SK-N-SH (cell line): ENCODE data around the gene HTR1B. TPM values are rescaled to one million over a fixed set of nuclear protein-coding genes. Genes with fewer than 3 reads are reported as not detected.
A peak's percentile ranks its signal among the peaks of the same experiment; 100 is the strongest.

Experiments
- CTCF ChIA-PET: fragments of 300-600, 350-600 bp; formaldehyde crosslinking; extraction: SDS; loops from one replicate; lab custom pipeline; 2021; lab: Yijun Ruan, JAX
- POLR2A ChIA-PET: fragments of 350-600 bp; sonication (Branson Sonifier 250); formaldehyde crosslinking; extraction: SDS; loops from one replicate; lab custom pipeline; 2020; ENCODE audit warnings: antibody characterized with exemption, inconsistent platforms; lab: Yijun Ruan, JAX
- DNase-seq: peaks from one replicate; pipeline ENCODE4 v3.0.0; 2012
- H2AFZ ChIP-seq: fragments of 200-600 bp; sonication (generic); 2 replicates; pipeline ENCODE4 v1.8.1; 2016; ENCODE audit warnings: antibody characterized with exemption, mild to moderate bottlenecking, low read depth
- H3F3A ChIP-seq: fragments of 200-600 bp; sonication (generic); replicated peaks from 2 replicates; pipeline ENCODE3; 2016; ENCODE audit warnings: antibody characterized with exemption, mild to moderate bottlenecking; ENCODE audit not compliant: insufficient read depth
- H3K27ac ChIP-seq, 2 experiments: fragments of 200-500 bp in 1 of 2; fragments of 200-600 bp in 1 of 2; sonication (Bioruptor generic) in 1 of 2; sonication (generic), shearing (Covaris generic) in 1 of 2; 2 replicates each; pipeline versions ENCODE4 v1.5.1 to v1.6.1; 2014 to 2016; ENCODE audit warnings: low read depth in 2 of 2, inconsistent platforms in 1 of 2, low read length in 1 of 2, mild to moderate bottlenecking in 1 of 2, mixed read lengths in 1 of 2
- H3K27me3 ChIP-seq: fragments of 200-600 bp; sonication (generic), shearing (Covaris generic); 2 replicates; pipeline ENCODE4 v1.6.1; 2016; ENCODE audit warnings: mixed run types; ENCODE audit not compliant: insufficient read depth
- H3K36me3 ChIP-seq, 2 experiments: fragments of 200-500 bp in 1 of 2; fragments of 200-600 bp in 1 of 2; sonication (Bioruptor generic) in 1 of 2; sonication (generic) in 1 of 2; replicated peaks in 1 of 2; 2 replicates each; pipeline versions ENCODE3 to v1.5.1; 2014 to 2016; ENCODE audit warnings: low read length in 1 of 2, mild to moderate bottlenecking in 1 of 2; ENCODE audit not compliant: insufficient read depth in 2 of 2, control insufficient read depth in 1 of 2
- H3K4me1 ChIP-seq, 2 experiments: fragments of 200-500 bp in 1 of 2; fragments of 200-600 bp in 1 of 2; sonication (Bioruptor generic) in 1 of 2; sonication (generic), shearing (Covaris generic) in 1 of 2; 2 replicates each; pipeline versions ENCODE4 v1.5.1 to v1.6.1; 2014 to 2016; ENCODE audit warnings: low read depth in 1 of 2, low read length in 1 of 2, mixed run types in 1 of 2; ENCODE audit not compliant: insufficient read depth in 2 of 2, control insufficient read depth in 1 of 2
- H3K4me2 ChIP-seq: fragments of 200-600 bp; sonication (generic), shearing (Covaris generic); 2 replicates; pipeline ENCODE4 v1.6.1; 2017; ENCODE audit warnings: mixed run types
- H3K4me3 ChIP-seq, 2 experiments: fragments of 200-500 bp in 1 of 2; fragments of 200-600 bp in 1 of 2; sonication (Bioruptor generic) in 1 of 2; sonication (generic), shearing (Covaris generic) in 1 of 2; 2 replicates each; pipeline versions ENCODE4 v1.5.1 to v1.8.1; 2014 to 2016; ENCODE audit warnings: low read depth in 2 of 2, inconsistent platforms in 1 of 2, low read length in 1 of 2, mild to moderate bottlenecking in 1 of 2, mixed read lengths in 1 of 2, moderate library complexity in 1 of 2
- H3K79me2 ChIP-seq: fragments of 200-600 bp; sonication (generic); 2 replicates; pipeline ENCODE4 v1.8.1; 2017; ENCODE audit warnings: mild to moderate bottlenecking; ENCODE audit not compliant: insufficient read depth
- H3K9ac ChIP-seq: fragments of 200-600 bp; sonication (generic); 2 replicates; pipeline ENCODE4 v1.6.1; 2017; ENCODE audit warnings: mixed run types
- H3K9me2 ChIP-seq: fragments of 200-600 bp; sonication (generic); 2 replicates; pipeline ENCODE4 v1.6.1; 2017; ENCODE audit warnings: mixed run types
- H3K9me3 ChIP-seq: fragments of 200-600 bp; sonication (generic); 2 replicates; pipeline ENCODE4 v1.6.1; 2017; ENCODE audit warnings: mixed run types, mild to moderate bottlenecking, moderate library complexity
- H4K20me1 ChIP-seq: fragments of 200-600 bp; sonication (generic); 2 replicates; pipeline ENCODE4 v1.6.1; 2017; ENCODE audit warnings: mild to moderate bottlenecking, mixed run types; ENCODE audit not compliant: insufficient read depth
- EP300 ChIP-seq, 2 experiments: IDR thresholded peaks; 2 replicates each; pipeline versions ENCODE4 v1.4.0 to v1.6.1; 2012; ENCODE audit warnings: borderline replicate concordance in 1 of 2, low read depth in 1 of 2, low read length in 1 of 2
- FOSL2 ChIP-seq: IDR thresholded peaks from 2 replicates; pipeline ENCODE4 v1.4.0; 2012; ENCODE audit warnings: low read depth, mild to moderate bottlenecking, moderate library complexity, borderline replicate concordance
- FOXJ3 ChIP-seq: sonication (generic); formaldehyde crosslinking; IDR thresholded peaks from 2 replicates; pipeline ENCODE4 v1.5.1; 2020; ENCODE audit warnings: mild to moderate bottlenecking, missing genetic modification reagents
- FOXM1 ChIP-seq: IDR thresholded peaks from 2 replicates; pipeline ENCODE4 v1.4.0; 2012; ENCODE audit warnings: low read depth, mild to moderate bottlenecking
- GABPA ChIP-seq: IDR thresholded peaks from 2 replicates; pipeline ENCODE4 v1.4.0; 2012; ENCODE audit warnings: low read depth, mild to moderate bottlenecking
- JUND ChIP-seq: IDR thresholded peaks from 2 replicates; pipeline ENCODE4 v1.4.0; 2012
- MAX ChIP-seq: IDR thresholded peaks from 2 replicates; pipeline ENCODE4 v1.4.0; 2012; ENCODE audit warnings: low read depth
- MEF2A ChIP-seq: IDR thresholded peaks from 2 replicates; pipeline ENCODE4 v1.4.0; 2012; ENCODE audit warnings: low read depth, borderline replicate concordance
- NFIC ChIP-seq: IDR thresholded peaks from 2 replicates; pipeline ENCODE4 v1.4.0; 2012; ENCODE audit warnings: borderline replicate concordance
- NRF1 ChIP-seq: IDR thresholded peaks from 2 replicates; pipeline ENCODE4 v1.6.1; 2012; ENCODE audit warnings: low read depth, mild to moderate bottlenecking, low read length
- POLR2AphosphoS5 ChIP-seq: IDR thresholded peaks from 2 replicates; pipeline ENCODE4 v1.6.1; 2012; ENCODE audit warnings: low read depth, low read length
- RAD21 ChIP-seq: IDR thresholded peaks from 2 replicates; pipeline ENCODE4 v1.6.1; 2012; ENCODE audit warnings: mild to moderate bottlenecking, low read length
- RCOR1 ChIP-seq: fragments of 150-350 bp; IDR thresholded peaks from 2 replicates; pipeline ENCODE4 v1.6.1; 2017; ENCODE audit warnings: antibody characterized with exemption, low read length
- SIN3A ChIP-seq: IDR thresholded peaks from 2 replicates; pipeline ENCODE4 v1.6.1; 2012; ENCODE audit warnings: low read depth, mild to moderate bottlenecking, low read length, moderate library complexity, borderline replicate concordance
- SMC3 ChIP-seq: IDR thresholded peaks from 2 replicates; pipeline ENCODE4 v1.6.1; 2012; ENCODE audit warnings: low read depth, low read length, improper control_type of control experiment
- TAF1 ChIP-seq: IDR thresholded peaks from 2 replicates; pipeline ENCODE4 v1.6.1; 2012; ENCODE audit warnings: low read depth, mild to moderate bottlenecking, low read length, moderate library complexity, borderline replicate concordance
- TCF12 ChIP-seq: IDR thresholded peaks from 2 replicates; pipeline ENCODE4 v1.4.0; 2012
- TEAD4 ChIP-seq: IDR thresholded peaks from 2 replicates; pipeline ENCODE4 v1.4.0; 2012; ENCODE audit warnings: mild to moderate bottlenecking, borderline replicate concordance; ENCODE audit not compliant: insufficient read depth
- WGBS: methylation state at CpG from one replicate; pipeline ENCODE4 v1.1.6; 2017; ENCODE audit warnings: low lambda C conversion rate; 5-methylcytosine and 5-hydroxymethylcytosine counted together
- polyA plus RNA-seq, 3 experiments: library from polyadenylated mRNA; depleted of rRNA; stranded (reverse); fragments of >200 nt; gene quantifications; 2 replicates each; pipeline ENCODE4 v1.2.3, GENCODE V29; 2012
- TF ChIP-seq, protein P1 (sequence below): fragments of 200-600 bp; sonication (generic); IDR thresholded peaks from 2 replicates; pipeline ENCODE4 v1.6.1; 2017; ENCODE audit warnings: antibody characterized with exemption, mild to moderate bottlenecking, moderate library complexity
- TF ChIP-seq, protein P2 (sequence below): IDR thresholded peaks from 2 replicates; pipeline ENCODE4; 2012

HTR1B gene
- polyA plus RNA-seq, 1 of the 3 experiments (the other 2 are of a cell fraction): 0.76 TPM

- peak; percentile 68 for DNase-seq
- no peaks in the 10 kb centered on the region for H3K27me3 ChIP-seq
- H3K9me2 ChIP-seq: no peaks in the 10 kb centered on the region
- H3K4me3 ChIP-seq: no peak overlapping the region; a peak in 1 of 4 replicates
- peaks cover 0 to 14% of the 10 kb centered on the region in 2 experiments; a peak in 3 of 4 replicates for H3K4me1 ChIP-seq
- H3K9ac ChIP-seq: peak overlapping the region; percentile 63; the same call in 1 of the 2 replicates
- ChIA-PET CTCF (interaction anchor here (0.6 to 1.7 kb wide), 16 partner anchors 9 to 1578 kb away, joined by 3 to 8 read pairs (median 4); no protein-coding TSS in a partner anchor), POLR2A (no interaction called here)
- no peaks in the 10 kb centered on the region for H3K36me3 ChIP-seq
- no peaks in the 10 kb centered on the region for H3K79me2 ChIP-seq
- peaks cover 16% of the 10 kb centered on the region for H3F3A ChIP-seq
- no peaks in the 10 kb centered on the region for H4K20me1 ChIP-seq
- H3K27ac ChIP-seq: peak overlapping the region in 1 of 2 experiments; percentile 99; a peak in 2 of 4 replicates
- no peaks in the 10 kb centered on the region for H3K9me3 ChIP-seq
- TF ChIP-seq FOXM1 (no peak), JUND (no peak), TAF1 (no peak), GABPA (no peak), FOXJ3 (CRISPR knock-in tag) (no peak), SMC3 (peak; percentile 87), TEAD4 (no peak), RAD21 (peak; percentile 67), RCOR1 (no peak), EP300 (IDR thresholded peaks at IDR 0.05; ENCODE audit: borderline replicate concordance in 1 of 2, low read depth in 1 of 2, low read length in 1 of 2) (no peak)
- TF ChIP-seq, protein P1, sequence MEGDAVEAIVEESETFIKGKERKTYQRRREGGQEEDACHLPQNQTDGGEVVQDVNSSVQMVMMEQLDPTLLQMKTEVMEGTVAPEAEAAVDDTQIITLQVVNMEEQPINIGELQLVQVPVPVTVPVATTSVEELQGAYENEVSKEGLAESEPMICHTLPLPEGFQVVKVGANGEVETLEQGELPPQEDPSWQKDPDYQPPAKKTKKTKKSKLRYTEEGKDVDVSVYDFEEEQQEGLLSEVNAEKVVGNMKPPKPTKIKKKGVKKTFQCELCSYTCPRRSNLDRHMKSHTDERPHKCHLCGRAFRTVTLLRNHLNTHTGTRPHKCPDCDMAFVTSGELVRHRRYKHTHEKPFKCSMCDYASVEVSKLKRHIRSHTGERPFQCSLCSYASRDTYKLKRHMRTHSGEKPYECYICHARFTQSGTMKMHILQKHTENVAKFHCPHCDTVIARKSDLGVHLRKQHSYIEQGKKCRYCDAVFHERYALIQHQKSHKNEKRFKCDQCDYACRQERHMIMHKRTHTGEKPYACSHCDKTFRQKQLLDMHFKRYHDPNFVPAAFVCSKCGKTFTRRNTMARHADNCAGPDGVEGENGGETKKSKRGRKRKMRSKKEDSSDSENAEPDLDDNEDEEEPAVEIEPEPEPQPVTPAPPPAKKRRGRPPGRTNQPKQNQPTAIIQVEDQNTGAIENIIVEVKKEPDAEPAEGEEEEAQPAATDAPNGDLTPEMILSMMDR: peak; percentile 84
- WGBS: 12% methylated on average over 6 of the region's 6 CpGs
- H3K4me2 ChIP-seq: peak overlapping the region; percentile 62; the same call in 1 of the 2 replicates
- peak overlapping the region; percentile 64; the same call in 1 of the 2 replicates for H2AFZ ChIP-seq
Measured at GRCh38 chr6:77457720-77458349, 5.5 kb downstream of the HTR1B start.

DNA sequence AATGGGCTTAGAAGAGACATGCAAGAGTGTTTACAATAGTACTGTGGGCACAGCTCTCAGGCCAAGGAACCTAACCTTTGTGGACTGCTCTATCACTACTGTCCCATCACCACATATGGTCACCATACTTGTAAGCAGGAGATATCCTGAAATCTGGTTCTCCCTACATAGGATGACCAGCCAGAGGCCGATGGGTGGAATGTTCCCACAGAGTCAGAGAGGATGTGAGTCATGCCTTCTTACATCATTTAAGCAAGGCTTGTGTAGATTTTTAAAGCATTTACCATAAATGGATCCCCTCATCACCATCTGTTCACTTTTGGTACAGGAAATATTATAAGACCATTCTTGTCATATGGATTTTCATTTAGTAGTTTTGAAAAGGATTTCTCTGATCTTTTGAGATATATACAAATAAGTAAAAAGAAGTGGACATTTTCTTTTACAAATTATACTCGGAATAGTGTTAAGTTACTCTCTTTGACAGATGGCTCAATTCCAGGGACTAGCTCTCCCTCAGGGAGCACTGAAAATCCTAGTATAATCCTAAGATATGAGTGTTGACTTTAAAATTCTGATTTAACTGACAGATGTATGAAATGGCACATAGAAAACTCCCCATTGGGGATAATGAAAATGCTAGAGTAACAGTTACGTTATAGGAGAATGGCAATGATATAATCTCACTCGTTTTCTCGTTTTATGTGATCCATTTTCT lies 6.6 kb downstream of the HTR1B start:
- H3K9ac ChIP-seq: peak overlapping the region; percentile 63
- H3K9me2 ChIP-seq: no peaks in the 10 kb centered on the region
- no peaks in the 10 kb centered on the region for H3K36me3 ChIP-seq
- WGBS: 17% methylated on average over 5 of the region's 5 CpGs
- CTCF ChIA-PET: interaction anchor here (0.6 to 1.9 kb wide), 16 partner anchors 9 to 1563 kb away, joined by 3 to 8 read pairs (median 4); no protein-coding TSS in a partner anchor
- peaks cover 0 to 14% of the 10 kb centered on the region in 2 experiments; a peak in 3 of 4 replicates for H3K4me1 ChIP-seq
- H3K4me3 ChIP-seq: no peak overlapping the region
- H3F3A ChIP-seq: peaks cover 16% of the 10 kb centered on the region
- no peaks in the 10 kb centered on the region for H3K79me2 ChIP-seq
- peak overlapping the region; percentile 62; the same call in 1 of the 2 replicates for H3K4me2 ChIP-seq
- H3K27me3 ChIP-seq: no peaks in the 10 kb centered on the region
- DNase-seq: no peak
- peak overlapping the region; percentile 50 to 99 for H3K27ac ChIP-seq
- H2AFZ ChIP-seq: peak overlapping the region; percentile 60; the same call in 1 of the 2 replicates
- POLR2A ChIA-PET: no interaction called here
- no peaks in the 10 kb centered on the region for H3K9me3 ChIP-seq
- H4K20me1 ChIP-seq: no peaks in the 10 kb centered on the region
- TF ChIP-seq MEF2A: 0 out of 2 replicates have a peak, but pooled peaks have one; percentile 23
- TF ChIP-seq, protein P1: no peak
- TF ChIP-seq TEAD4: peak; percentile 87; the same call in 1 of the 2 replicates
- peak; percentile 67 for TF ChIP-seq NFIC
- peak; percentile 56; the same call in 1 of the 2 replicates for TF ChIP-seq POLR2AphosphoS5
- peak; percentile 76 for TF ChIP-seq MAX
- TF ChIP-seq NRF1: no peak
- peak in 1 of 2 experiments; percentile 88; a peak in 2 of 4 replicates for TF ChIP-seq EP300 (IDR thresholded peaks at IDR 0.05; ENCODE audit: borderline replicate concordance in 1 of 2, low read depth in 1 of 2, low read length in 1 of 2)
- TF ChIP-seq SIN3A: no peak
- peak; percentile 98 for TF ChIP-seq TCF12
- TF ChIP-seq JUND: peak; percentile 92
- TF ChIP-seq RAD21: no peak
- peak; percentile 95 for TF ChIP-seq FOSL2
- TF ChIP-seq, protein P2, sequence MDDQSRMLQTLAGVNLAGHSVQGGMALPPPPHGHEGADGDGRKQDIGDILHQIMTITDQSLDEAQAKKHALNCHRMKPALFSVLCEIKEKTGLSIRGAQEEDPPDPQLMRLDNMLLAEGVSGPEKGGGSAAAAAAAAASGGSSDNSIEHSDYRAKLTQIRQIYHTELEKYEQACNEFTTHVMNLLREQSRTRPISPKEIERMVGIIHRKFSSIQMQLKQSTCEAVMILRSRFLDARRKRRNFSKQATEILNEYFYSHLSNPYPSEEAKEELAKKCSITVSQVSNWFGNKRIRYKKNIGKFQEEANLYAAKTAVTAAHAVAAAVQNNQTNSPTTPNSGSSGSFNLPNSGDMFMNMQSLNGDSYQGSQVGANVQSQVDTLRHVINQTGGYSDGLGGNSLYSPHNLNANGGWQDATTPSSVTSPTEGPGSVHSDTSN: peak; percentile 53; the same call in 1 of the 2 replicates
